Right lobe of liver (tissue), 6 donors: ENCODE measurements around the gene MUCL3. TPM values are rescaled to one million over a fixed set of nuclear protein-coding genes. Genes with fewer than 3 reads are reported as not detected.

Experiments
- ATAC-seq, 4 donors: fragments of 200-7000 bp; cut with Tn5 transposase; one replicate each; pipeline ENCODE4 v1.9.1; 2020; ENCODE audit warnings: mild to moderate bottlenecking in 4 of 4, moderate library complexity in 4 of 4
- DNase-seq, 3 donors: peaks; one replicate each; pipeline ENCODE4 v3.0.0-alpha.2; 2020
- H3K27ac ChIP-seq, 3 donors: fragments of 200-600 bp; one replicate each; pipeline ENCODE4 v1.8.0; 2022
- H3K27me3 ChIP-seq, 2 donors: fragments of 200-600 bp; one replicate each; pipeline ENCODE4 v1.8.0; 2022
- H3K36me3 ChIP-seq, 4 donors: fragments of 200-600 bp; sonication (generic) in 1 of 4; one replicate each; pipeline versions ENCODE4 v1.5.1 to v1.8.0; 2017 to 2022; ENCODE audit warnings: control low read depth in 1 of 4
- H3K4me1 ChIP-seq, 4 donors: fragments of 200-600 bp; sonication (generic) in 1 of 4; one replicate each; pipeline versions ENCODE4 v1.5.1 to v1.8.0; 2017 to 2022; ENCODE audit warnings: control low read depth in 1 of 4
- H3K4me3 ChIP-seq, 3 donors: fragments of 200-600 bp; one replicate each; pipeline ENCODE4 v1.8.0; 2022
- H3K9me3 ChIP-seq, 4 donors: fragments of 200-600 bp; sonication (generic) in 1 of 4; one replicate each; pipeline versions ENCODE4 v1.5.1 to v1.8.0; 2017 to 2022; ENCODE audit warnings: control low read depth in 1 of 4
- POLR2A ChIP-seq: fragments of 450-650 bp; IDR thresholded peaks from one replicate; pipeline ENCODE4 v1.6.1; 2017; ENCODE audit warnings: antibody characterized with exemption, mild to moderate bottlenecking
- WGBS: methylation state at CpG from one replicate; pipeline ENCODE4 v1.1.6; 2018; ENCODE audit warnings: low coverage, low lambda C conversion rate; ENCODE audit not compliant: insufficient coverage; ENCODE audit errors: missing lambda C conversion rate; 5-methylcytosine and 5-hydroxymethylcytosine counted together
- intact Hi-C, 2 donors: fragments of 100-400 bp; cut with DNase I; formaldehyde crosslinking; loops; one replicate each; pipeline versions ENCODE4 v1.11.2 to v1.14.1; 2022
- total RNA-seq, 6 experiments: library from RNA; depleted of rRNA in 2 of 6; stranded (reverse); fragments of >200 nt in 2 of 6; fragmentation: NEBNext Ultra II Directional in 3 of 6; extraction: Animal tissue kit (Norgen Biotek cat#: 25700) in 3 of 6; gene quantifications; one replicate each; pipeline versions ENCODE4 v1.1.0 to v1.2.4, GENCODE V29; 2016 to 2023
- TF ChIP-seq, protein P1 (sequence below), 4 donors: fragments of 200-600 bp in 3 of 4; fragments of 450-650 bp in 1 of 4; IDR thresholded peaks; one replicate each; pipeline versions ENCODE4 v1.5.1 to v1.8.0; 2016 to 2022; ENCODE audit warnings: antibody characterized with exemption in 4 of 4, mild to moderate bottlenecking in 2 of 4
- donor health status: DM: no; HTN: yes; CAD: no.
- donor health status: DM: no; HTN: no; CAD: no.
- donor health status: DM: no; HTN: no; CAD: no.
- donor health status: DM: no; HTN: yes; CAD: no.
- donor health status: DM: no; HTN: yes; CAD: no.

Gene MUCL3
- total RNA-seq, 6 experiments from 2014 or later = not detected

DNA sequence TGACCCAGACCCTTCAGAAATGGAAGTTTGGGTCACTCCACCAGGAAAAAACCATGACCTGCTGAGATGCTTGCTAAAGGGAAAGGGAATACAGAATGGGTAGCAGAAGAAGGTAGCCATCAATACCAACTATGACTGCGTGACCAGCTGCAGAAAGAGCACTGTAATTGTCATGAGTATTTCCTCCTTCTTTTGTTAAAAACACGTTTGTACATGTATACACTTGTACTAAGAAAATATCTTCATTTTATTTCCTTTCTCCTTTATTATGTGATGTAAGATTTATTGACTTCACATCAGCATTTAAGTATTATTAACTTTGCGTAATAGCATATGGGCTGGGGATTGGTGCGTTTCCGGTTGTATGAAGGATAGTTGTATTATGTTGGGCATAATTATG lies 30.2 kb downstream of the MUCL3 start:
- DNase-seq (no peak), ATAC-seq (no peak)
- no peak for TF ChIP-seq POLR2A
- TF ChIP-seq, protein P1, sequence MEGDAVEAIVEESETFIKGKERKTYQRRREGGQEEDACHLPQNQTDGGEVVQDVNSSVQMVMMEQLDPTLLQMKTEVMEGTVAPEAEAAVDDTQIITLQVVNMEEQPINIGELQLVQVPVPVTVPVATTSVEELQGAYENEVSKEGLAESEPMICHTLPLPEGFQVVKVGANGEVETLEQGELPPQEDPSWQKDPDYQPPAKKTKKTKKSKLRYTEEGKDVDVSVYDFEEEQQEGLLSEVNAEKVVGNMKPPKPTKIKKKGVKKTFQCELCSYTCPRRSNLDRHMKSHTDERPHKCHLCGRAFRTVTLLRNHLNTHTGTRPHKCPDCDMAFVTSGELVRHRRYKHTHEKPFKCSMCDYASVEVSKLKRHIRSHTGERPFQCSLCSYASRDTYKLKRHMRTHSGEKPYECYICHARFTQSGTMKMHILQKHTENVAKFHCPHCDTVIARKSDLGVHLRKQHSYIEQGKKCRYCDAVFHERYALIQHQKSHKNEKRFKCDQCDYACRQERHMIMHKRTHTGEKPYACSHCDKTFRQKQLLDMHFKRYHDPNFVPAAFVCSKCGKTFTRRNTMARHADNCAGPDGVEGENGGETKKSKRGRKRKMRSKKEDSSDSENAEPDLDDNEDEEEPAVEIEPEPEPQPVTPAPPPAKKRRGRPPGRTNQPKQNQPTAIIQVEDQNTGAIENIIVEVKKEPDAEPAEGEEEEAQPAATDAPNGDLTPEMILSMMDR (IDR thresholded peaks at IDR 0.05) = no peak
- no peak overlapping the region for H3K27ac ChIP-seq
- no peaks in the 10 kb centered on the region for H3K36me3 ChIP-seq
- intact Hi-C loops = no loop called here
- no peak overlapping the region for H3K4me3 ChIP-seq
- no peaks in the 10 kb centered on the region for H3K9me3 ChIP-seq
- WGBS = 78% methylated on average over 5 of the region's 5 CpGs
- no peaks in the 10 kb centered on the region for H3K27me3 ChIP-seq
- H3K4me1 ChIP-seq = no peaks in the 10 kb centered on the region

DNA sequence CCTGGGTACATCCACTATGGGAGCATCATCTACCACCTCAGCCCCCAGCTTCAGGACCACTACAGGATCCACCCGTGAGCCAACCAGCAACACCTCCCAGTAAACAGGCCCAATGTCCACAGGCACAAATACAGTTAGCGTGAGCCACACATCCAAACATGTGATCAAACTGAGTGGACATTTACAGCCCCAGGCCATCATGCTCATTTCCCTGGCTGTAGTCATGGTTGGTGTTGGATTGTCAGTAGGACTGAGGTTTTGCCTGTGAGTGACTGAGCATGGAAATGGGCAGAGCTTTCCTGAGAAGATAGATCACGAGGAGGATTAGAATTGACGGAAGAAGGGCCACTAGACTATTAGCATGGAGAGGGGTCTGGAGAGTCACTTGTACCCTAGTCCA lies 32.0 kb downstream of the MUCL3 start:
- DNase-seq = no peak
- 82% methylated on average over 4 of the region's 4 CpGs for WGBS
- Histone ChIP-seq H3K9me3 (no peaks in the 10 kb centered on the region), H3K27me3 (no peaks in the 10 kb centered on the region), H3K27ac (no peak overlapping the region), H3K36me3 (no peaks in the 10 kb centered on the region), H3K4me3 (no peak overlapping the region), H3K4me1 (no peaks in the 10 kb centered on the region)
- ATAC-seq = no peak
- intact Hi-C loops = no loop called here
- TF ChIP-seq, protein P1 (IDR thresholded peaks at IDR 0.05) = no peak
- no peak for TF ChIP-seq POLR2A

DNA sequence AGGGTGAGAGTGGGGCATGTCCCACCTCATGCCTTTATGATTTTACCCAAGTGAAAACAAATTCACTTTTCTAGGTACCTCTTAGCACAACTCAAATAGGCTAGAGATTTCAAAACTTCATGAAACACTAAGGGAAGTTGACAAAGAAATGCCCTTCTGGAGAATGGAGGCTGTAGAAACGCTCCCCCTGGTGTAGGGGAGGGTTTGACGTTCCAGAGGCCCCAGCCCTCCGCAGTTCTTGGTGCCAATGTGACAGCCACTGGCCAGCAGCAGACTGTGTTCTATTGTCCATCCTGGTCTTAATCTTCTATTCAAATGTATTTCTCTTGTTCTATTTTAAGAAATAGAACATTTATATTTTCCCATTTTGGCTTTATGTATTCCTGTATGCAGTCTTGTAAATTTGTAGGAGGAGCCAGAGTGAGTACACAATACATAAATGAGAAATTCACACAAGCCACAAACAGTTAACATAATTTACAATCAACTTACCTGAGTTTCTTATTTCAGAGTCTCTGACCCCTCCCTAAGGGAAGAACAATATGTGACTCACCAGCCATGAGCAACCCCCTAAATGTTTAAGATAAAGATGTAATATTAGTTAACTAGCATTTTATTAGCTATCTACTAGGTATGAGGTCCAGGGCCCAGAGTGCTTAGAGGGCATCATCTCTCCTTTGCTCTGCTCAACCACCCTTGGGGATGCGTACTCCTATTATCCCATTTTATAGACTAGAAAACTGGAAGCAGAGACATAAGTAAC lies 33.9 kb downstream of the MUCL3 start:
- ATAC-seq (no peak), DNase-seq (no peak)
- H3K36me3 ChIP-seq = no peaks in the 10 kb centered on the region
- intact Hi-C loops = no loop called here
- H3K9me3 ChIP-seq = no peaks in the 10 kb centered on the region
- WGBS = 61% methylated on average over 4 of the region's 4 CpGs
- H3K4me3 ChIP-seq = no peak overlapping the region
- no peaks in the 10 kb centered on the region for H3K27me3 ChIP-seq
- TF ChIP-seq, protein P1 (IDR thresholded peaks at IDR 0.05) = no peak
- TF ChIP-seq POLR2A = no peak
- no peaks in the 10 kb centered on the region for H3K4me1 ChIP-seq
- no peak overlapping the region for H3K27ac ChIP-seq

DNA sequence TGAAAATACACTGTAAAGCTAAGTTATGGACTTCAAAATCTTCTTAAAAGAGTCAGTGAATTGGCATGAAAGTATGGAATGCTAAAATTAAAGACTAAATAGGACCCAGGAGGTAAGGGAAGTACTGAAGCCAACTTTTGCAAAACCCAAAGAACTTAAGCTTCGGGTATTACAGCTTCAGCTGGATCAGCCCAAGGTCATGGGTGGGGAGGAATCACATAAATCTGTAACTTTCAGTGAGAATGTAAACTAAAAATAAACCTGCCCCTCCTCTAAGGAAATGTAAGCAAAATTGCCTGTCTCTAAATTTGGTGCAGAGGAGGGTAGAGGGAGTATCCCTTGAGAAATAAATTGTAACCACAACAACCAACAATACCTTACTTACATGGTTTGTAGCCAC lies 38.4 kb downstream of the MUCL3 start:
- Histone ChIP-seq H3K9me3 (no peaks in the 10 kb centered on the region), H3K4me1 (peaks cover 0 to 3% (median 0%) of the 10 kb centered on the region in 4 donors), H3K36me3 (no peaks in the 10 kb centered on the region), H3K4me3 (no peak overlapping the region), H3K27ac (no peak overlapping the region), H3K27me3 (no peaks in the 10 kb centered on the region)
- no peak for TF ChIP-seq POLR2A
- TF ChIP-seq, protein P1 (IDR thresholded peaks at IDR 0.05) = no peak
- 40% methylated on average over 1 of the region's 1 CpG for WGBS
- ATAC-seq (no peak), DNase-seq (no peak)
- intact Hi-C loops = no loop called here
